NT2/D1 (cell line): ENCODE measurements around the gene POLN.

Experiments used
- DNase-seq: peaks from one replicate; pipeline ENCODE4 v3.0.0-alpha.2; 2011; ENCODE audit warnings: low read depth, low spot score
- H3K27me3 ChIP-seq: 2 replicates; pipeline ENCODE4 v1.6.0; 2011; ENCODE audit warnings: mild to moderate bottlenecking; ENCODE audit not compliant: insufficient read length, insufficient read depth
- H3K36me3 ChIP-seq: 2 replicates; pipeline ENCODE4 v1.6.1; 2011; ENCODE audit warnings: mild to moderate bottlenecking, low read length, mixed read lengths; ENCODE audit not compliant: insufficient read depth, insufficient read length
- H3K4me1 ChIP-seq: 2 replicates; pipeline ENCODE4 v1.5.1; 2011; ENCODE audit not compliant: insufficient read depth, insufficient read length
- H3K4me3 ChIP-seq: 2 replicates; pipeline ENCODE4 v1.5.1; 2011; ENCODE audit warnings: low read depth; ENCODE audit not compliant: insufficient read length
- H3K9ac ChIP-seq: 2 replicates; pipeline ENCODE4 v1.6.0; 2011; ENCODE audit warnings: low read depth; ENCODE audit not compliant: insufficient read length
- H3K9me3 ChIP-seq: 2 replicates; pipeline ENCODE4 v1.5.1; 2011; ENCODE audit warnings: mild to moderate bottlenecking, low read length; ENCODE audit not compliant: insufficient read depth
- SUZ12 ChIP-seq: IDR thresholded peaks from 2 replicates; pipeline ENCODE4 v1.6.1; 2011; ENCODE audit not compliant: insufficient read length, insufficient read depth; ENCODE audit errors: extremely low read depth
- YY1 ChIP-seq: IDR thresholded peaks from 2 replicates; pipeline ENCODE4 v1.6.1; 2011; ENCODE audit not compliant: insufficient read length, insufficient read depth
- ZNF274 ChIP-seq: IDR thresholded peaks from 2 replicates; pipeline ENCODE4 v1.6.1; 2011; ENCODE audit warnings: mild to moderate bottlenecking, low read depth, low read length

POLN gene

GRCh38 chr4:2287594-2287915 is 45.6 kb upstream of the POLN start:
- no peak for DNase-seq
- no peaks in the 10 kb centered on the region for H3K36me3 ChIP-seq
- H3K4me1 ChIP-seq: peaks cover 12% of the 10 kb centered on the region

GRCh38 chr4:2286904-2287593 is 45.1 kb upstream of the POLN start:
- Histone ChIP-seq H3K9me3 (no peaks in the 10 kb centered on the region), H3K36me3 (no peaks in the 10 kb centered on the region), H3K4me1 (peaks cover 12% of the 10 kb centered on the region), H3K9ac (peak overlapping the region; percentile 27), H3K4me3 (no peak overlapping the region), H3K27me3 (no peaks in the 10 kb centered on the region)
- DNase-seq: no peak
- TF ChIP-seq ZNF274: no peak
- no peak for TF ChIP-seq SUZ12
- no peak for TF ChIP-seq YY1

More at GRCh38 chr4:2287594-2287915, 45.6 kb upstream of the POLN start:
- Histone ChIP-seq H3K9me3 (no peaks in the 10 kb centered on the region), H3K4me3 (no peak overlapping the region), H3K27me3 (no peaks in the 10 kb centered on the region), H3K9ac (no peak overlapping the region)
- no peak for TF ChIP-seq SUZ12
- TF ChIP-seq YY1: no peak
- no peak for TF ChIP-seq ZNF274

- no peak for DNase-seq
- no peaks in the 10 kb centered on the region for H3K27me3 ChIP-seq
- H3K36me3 ChIP-seq: no peaks in the 10 kb centered on the region
- TF ChIP-seq YY1 (no peak), ZNF274 (no peak)
- no peaks in the 10 kb centered on the region for H3K9me3 ChIP-seq
- no peak overlapping the region for H3K4me3 ChIP-seq
- peaks cover 12% of the 10 kb centered on the region for H3K4me1 ChIP-seq
- no peak overlapping the region for H3K9ac ChIP-seq
These were observed 43.9 kb upstream of the POLN start for GRCh38 chr4:2285613-2286381.

- Histone ChIP-seq H3K27me3 (no peaks in the 10 kb centered on the region), H3K4me3 (no peak overlapping the region), H3K36me3 (no peaks in the 10 kb centered on the region), H3K9ac (no peak overlapping the region), H3K4me1 (peaks cover 12% of the 10 kb centered on the region), H3K9me3 (no peaks in the 10 kb centered on the region)
- DNase-seq: no peak
- TF ChIP-seq SUZ12 (no peak), YY1 (no peak), ZNF274 (no peak)
These were observed 43.2 kb upstream of the POLN start for GRCh38 chr4:2284934-2285612.

GRCh38 chr4:2284161-2284933 is 42.4 kb upstream of the POLN start:
- Histone ChIP-seq H3K4me3 (no peak overlapping the region), H3K9ac (no peak overlapping the region), H3K36me3 (no peaks in the 10 kb centered on the region), H3K4me1 (peaks cover 12% of the 10 kb centered on the region), H3K27me3 (no peaks in the 10 kb centered on the region), H3K9me3 (no peaks in the 10 kb centered on the region)
- DNase-seq: no peak
- TF ChIP-seq YY1 (no peak), SUZ12 (no peak), ZNF274 (no peak)

- TF ChIP-seq ZNF274 (no peak), SUZ12 (no peak), YY1 (no peak)
- Histone ChIP-seq H3K4me3 (no peak overlapping the region), H3K4me1 (peaks cover 10% of the 10 kb centered on the region), H3K27me3 (no peaks in the 10 kb centered on the region), H3K36me3 (no peaks in the 10 kb centered on the region), H3K9me3 (no peaks in the 10 kb centered on the region), H3K9ac (no peak overlapping the region)
- DNase-seq: no peak
These were observed 41.3 kb upstream of the POLN start for GRCh38 chr4:2283199-2283711.
